GM18951 (cell line): ENCODE results near the gene TSPAN9.

Experiments
- POLR2A ChIP-seq: IDR thresholded peaks from 4 replicates; pipeline ENCODE4 v1.6.1; 2011; ENCODE audit warnings: mild to moderate bottlenecking; ENCODE audit not compliant: insufficient read length, insufficient read depth; ENCODE audit errors: extremely low read depth
- in situ Hi-C: fragments of 300-500 bp; cut with MboI; formaldehyde crosslinking; loops from one replicate; pipeline ENCODE4 v1.12.0; 2022; ENCODE audit warnings: low sequenced_read_pairs, mixed read lengths, inconsistent platforms; ENCODE audit not compliant: unreplicated experiment

Gene TSPAN9

DNA sequence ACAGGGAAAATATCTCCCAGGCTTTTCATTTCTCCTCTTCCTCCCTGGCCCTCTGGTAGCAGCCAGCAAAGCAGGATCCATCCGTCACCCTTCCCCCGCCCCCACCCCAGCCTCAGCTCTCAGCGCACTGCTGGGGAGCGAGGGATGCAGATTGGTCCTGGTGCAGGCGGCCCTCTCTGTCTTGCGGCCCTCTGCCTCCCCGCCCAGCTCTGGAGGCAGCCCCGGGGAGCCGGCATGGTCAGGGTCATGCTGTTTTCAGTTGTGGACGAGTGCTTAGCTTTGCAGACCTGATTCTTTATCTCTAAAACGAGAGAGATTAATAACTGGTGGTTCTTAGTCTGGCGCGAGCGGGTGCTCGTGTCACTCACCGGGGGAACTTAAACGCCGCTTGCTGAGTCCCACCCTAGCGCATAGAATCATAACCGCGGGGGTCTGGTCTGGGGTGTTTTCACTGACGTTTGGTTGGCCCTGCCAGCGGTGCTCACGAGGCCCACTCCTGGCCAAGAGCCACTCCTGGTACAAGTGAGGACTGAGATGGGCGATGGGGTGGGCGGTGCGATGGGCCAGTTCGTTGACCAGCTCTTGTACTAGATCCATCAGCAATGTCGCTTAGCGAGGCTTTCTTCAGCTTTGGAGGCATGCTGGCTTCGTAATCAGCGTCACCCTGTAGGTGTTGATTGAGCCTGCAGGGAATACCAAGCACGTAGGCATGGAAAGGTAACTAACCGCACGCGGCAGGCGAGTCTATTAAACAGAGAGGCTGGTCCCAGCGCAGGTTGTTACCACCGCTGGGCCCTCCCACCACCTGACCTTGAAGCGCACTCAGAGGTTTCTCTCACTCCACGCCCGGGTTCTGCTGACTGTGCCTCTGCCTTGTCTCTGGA lies 95.2 kb downstream of the TSPAN9 start:
- in situ Hi-C loops, result no loop called here
- TF ChIP-seq POLR2A, result no peak

DNA sequence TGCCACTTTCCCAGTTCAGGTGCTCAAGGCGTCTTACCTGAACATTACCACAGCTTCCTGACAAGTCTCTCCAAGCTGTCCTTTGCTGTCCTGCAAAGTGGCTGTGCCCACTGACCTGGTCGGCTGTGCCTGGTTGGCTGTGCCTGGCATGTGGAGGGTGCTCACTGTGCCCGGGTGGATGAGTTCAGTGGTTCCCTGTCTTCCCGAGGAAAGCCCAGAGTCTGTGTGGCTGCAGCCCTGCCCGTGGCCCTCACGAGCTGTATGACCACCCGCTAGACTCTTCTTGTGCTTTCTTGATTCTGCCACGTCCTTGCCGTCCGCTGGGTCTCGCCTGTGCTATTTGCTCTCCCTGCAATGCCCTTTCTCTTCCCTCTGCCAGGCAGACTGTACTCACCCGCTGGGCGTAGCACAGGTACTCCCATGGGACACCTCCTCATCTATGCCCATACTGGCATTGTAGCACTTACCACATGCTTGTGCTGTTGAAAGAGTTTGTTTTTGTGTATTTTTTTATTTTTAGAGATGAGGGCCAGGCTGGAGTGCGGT lies 95.9 kb downstream of the TSPAN9 start:
- in situ Hi-C loops, result no loop called here
- no peak for TF ChIP-seq POLR2A

DNA sequence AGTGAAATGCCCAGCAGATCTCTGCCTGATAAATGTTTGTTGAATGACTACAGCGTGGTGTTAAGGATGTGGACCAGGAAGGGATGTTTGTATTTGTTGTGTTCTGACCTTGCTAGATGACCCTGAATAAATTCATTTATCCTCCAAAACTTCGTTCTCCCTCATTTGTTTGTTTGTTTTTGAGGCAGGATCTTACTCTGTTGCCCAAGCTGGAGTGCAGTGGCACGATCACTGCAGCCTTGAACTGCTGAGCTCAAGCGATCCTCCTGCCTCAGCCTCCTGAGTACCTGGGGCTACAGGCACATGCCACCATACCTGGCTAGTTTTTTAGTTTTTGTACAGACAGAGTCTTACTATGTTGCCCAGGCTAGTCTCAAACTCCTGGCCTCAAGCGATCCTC lies 96.7 kb downstream of the TSPAN9 start:
- TF ChIP-seq POLR2A, result no peak
- in situ Hi-C loops, result no loop called here

DNA sequence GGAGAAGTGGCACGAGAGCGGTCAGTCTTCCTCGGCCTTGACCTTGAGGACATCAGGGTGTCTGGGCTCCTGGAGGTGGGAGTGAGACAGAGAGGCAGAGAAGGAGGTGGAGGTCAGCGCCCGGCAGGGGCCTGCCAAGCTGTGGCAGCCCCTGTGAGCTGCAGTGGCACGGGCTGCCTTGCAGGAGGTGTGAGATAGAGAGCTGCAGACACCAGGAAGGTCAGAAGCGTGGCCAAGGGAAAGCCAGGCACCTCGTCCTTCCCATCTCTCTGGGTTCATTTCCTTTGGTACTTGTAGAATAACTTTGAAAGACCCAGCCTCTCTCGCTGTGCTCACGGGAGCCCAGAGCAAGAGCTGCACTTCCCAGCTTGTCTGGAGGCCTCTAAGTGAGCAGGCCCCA lies 98.1 kb downstream of the TSPAN9 start:
- no peak for TF ChIP-seq POLR2A
- in situ Hi-C loops, result no loop called here

DNA sequence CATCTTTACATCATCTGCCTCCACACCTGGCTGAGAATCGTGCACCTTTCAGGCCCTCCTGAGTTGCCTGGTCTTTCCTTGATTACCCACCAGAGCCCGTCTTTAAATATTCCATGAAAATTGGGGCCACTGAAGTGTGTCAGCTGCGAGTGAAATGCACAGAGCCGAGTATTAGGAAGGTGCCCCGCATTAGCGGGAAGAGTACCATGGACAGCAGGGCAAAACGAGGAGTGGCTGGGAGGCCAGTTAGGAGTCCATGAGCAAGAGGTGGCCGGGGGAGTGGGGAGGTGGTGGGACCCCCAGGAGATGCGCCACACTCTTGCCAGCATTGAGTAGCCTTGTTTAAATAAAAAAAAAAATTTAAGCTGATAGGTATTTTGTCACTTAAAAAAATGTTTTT lies 99.6 kb downstream of the TSPAN9 start:
- TF ChIP-seq POLR2A, result no peak
- in situ Hi-C loops, result no loop called here

DNA sequence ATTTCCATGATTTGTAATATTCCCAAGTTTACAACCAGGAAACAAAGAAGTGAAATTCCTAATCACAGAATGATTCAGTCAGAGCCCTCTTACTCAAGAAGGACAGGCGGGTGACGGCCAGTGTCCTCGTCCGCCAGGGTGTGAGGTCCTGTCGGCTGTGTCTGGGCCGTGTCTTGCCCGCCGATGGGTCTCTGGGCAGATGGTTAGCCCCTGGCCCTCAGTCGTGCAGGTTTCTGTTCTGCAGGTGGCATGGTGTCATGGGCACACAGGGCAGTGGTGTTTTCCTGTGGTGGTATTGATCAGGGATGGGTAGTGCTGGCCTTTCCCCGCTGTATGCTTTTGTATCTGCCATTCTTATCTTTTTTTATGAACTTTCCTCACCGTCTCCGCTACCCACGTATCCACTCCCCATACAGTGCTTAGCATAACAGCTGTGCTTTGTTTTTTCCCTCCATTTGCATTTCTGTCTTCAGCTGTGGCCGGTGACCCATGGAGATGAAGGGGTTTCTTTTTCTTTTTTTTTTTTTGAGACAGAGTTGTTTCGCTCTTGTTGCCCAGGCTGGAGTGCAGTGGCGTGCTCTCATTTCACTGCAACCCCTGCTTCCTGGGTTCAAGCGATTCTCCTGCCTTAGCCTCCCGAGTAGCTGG lies 100.7 kb downstream of the TSPAN9 start:
- in situ Hi-C loops, result no loop called here
- no peak for TF ChIP-seq POLR2A

DNA sequence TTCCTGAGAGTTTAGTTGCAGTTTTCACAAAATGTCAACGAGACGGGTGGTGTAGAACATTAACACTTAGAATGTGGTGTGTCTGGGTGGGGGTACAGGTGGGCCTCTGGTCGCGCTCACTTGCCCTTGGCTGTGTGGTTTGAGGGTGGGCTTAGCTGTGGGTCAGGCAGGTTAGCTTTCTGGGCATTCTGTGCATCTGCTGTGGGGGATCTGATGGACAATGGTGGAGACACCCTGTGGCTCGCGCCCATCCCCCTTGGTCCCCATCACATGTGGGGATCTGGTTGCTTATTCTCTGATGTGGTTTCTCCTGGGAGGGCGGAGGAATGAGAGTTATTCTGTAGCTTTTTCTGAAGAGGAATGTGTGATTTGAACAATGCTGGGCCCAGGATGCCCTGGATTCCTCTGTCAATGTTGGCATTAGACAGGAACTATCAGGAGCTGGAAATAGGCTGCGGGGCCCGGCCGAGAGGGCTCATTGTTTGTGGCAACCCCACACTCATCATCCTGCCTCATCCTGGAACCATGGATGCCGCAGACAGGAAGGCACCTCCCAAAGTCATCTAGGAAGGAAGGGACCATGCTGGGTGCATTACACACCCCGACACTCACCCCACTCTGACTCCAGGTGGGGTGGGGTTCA lies 101.6 kb downstream of the TSPAN9 start:
- TF ChIP-seq POLR2A, result no peak
- in situ Hi-C loops, result no loop called here

DNA sequence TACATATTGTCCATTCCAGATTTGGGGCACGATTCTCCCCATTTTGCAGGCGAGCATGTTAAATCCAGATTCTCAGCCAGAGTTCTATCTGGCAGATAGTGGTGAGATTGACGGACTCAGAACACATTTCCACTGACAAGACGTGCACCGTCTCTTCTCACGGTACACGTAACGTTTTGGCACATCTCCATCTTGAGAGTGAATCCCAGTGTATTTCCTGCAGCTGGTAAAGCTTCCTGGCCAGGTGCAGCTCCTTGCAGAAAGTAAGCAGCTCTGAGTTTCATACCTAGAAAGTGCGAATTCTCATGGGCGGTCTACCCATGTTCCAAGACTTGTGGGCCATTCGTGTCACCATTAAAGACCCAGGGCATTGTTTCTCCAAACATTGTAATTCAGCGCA lies 102.6 kb downstream of the TSPAN9 start:
- in situ Hi-C loops, result no loop called here
- TF ChIP-seq POLR2A, result no peak

DNA sequence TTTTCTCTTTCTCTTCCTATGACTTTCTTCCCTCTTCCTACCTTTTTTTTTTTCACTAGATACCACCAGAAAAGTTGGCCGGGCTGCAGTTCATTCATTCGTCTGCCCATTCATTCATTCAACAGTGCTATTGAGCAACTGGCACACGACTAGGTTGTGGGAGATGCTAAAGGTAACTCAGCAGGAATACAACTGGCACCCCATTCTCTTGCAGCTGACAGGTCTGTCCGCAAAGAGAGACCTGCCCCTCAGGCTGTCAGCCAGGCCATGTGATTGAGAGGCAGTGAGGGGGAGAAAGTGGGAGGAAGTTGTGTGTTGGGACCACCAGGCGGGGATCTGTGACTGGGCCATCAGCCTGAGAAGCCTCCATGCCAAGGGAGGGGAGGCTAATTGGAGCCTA lies 105.2 kb downstream of the TSPAN9 start:
- in situ Hi-C loops, result no loop called here
- no peak for TF ChIP-seq POLR2A

DNA sequence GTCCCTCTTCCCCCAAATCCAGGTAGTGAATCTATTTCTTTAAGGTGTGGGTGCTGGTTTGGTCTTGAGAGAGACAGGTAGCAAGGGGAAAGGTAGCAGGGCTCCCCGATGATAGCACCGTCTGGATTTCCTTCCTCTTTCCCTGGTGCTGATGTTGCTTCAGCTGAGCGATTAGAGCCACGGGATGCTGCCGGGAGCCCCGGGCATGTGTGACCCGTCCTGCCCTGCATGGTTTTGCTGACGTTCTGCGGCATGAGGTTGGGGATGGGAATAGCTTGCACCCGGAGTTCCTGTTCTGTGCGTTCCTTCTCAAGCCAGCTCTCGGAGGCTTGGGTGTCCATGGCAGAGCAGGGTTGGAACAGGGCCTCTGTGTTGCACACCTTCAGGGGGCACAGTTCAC lies 107.3 kb downstream of the TSPAN9 start:
- no peak for TF ChIP-seq POLR2A
- in situ Hi-C loops, result no loop called here

DNA sequence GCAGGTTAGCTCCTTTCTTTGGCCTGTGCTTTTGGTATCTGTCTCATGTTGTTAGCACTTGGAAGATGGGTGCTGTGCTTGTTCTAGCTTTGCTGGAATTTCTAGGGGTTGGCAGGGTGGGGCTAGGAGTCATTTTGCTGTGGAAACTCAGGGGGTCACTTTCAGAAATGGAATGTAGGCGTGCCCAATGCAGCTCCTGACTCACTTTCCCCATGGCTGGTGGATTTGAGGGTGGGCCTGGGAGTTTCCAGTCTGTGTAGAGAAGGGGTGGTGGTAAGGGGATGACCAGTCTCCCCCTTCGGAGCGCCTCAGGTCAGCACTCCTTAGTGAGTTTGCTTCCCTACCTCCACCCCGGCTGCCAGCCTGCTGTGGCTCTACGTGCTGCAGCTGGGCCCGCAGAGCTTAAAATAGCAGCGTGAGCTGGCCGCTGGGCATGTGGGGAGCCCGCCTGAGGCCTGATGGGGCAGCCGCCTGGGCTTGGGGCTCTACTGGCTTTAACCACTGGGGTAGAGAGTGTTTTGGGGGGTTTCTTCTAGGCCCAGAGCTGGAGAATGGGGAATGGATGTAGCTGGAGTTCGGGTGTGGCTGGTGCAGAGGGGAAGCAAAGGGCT lies 108.2 kb downstream of the TSPAN9 start:
- no peak for TF ChIP-seq POLR2A

DNA sequence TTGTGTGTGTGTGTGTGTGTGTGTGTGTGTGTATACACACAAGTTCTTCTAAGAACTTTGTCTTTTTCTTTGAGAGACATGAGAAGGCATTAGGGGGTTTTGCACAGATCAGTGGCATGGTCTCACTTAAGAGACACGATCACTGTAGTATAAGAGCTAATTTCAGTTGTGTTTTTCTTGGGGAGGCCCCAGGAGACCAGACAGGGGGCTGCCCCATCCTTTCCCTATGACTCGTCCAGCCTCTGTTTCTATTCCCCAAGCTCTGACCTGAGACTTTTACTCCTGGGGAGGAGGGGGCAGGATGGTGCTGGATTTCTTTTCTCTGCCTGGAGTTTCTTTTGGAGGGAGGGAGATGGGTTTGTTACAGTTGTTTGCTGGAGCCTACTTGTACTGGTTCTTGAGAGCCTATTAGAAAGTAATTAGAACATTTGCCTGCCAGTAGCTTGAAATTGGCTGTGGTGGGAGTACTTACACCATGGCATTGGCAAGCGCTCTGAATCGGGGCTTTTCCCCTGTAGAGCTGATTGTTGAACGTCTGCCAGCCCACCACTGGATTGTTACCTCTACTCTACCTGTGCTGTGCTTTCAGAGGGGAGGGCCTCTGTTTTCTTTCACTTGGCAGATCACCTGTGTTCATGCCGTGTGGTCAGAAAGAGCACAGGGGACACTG lies 109.5 kb downstream of the TSPAN9 start:
- TF ChIP-seq POLR2A, result no peak
- in situ Hi-C loops, result no loop called here

More for the DNA sequence above, 108.2 kb downstream of the TSPAN9 start:
- in situ Hi-C loops, result no loop called here
